NCI-H1436 (cell line): Measurements from ENCODE around the gene KLHDC7B.

ENCODE experiments used
- DNase-seq: peaks from one replicate; lab custom pipeline; 2025; lab: John Stamatoyannopoulos, UW

KLHDC7B gene

GRCh38 chr22:50595189-50595588 is 49.5 kb downstream of the KLHDC7B start:
- DNase-seq: no peak

- no peak for DNase-seq
These were observed 51.4 kb downstream of the KLHDC7B start for GRCh38 chr22:50597097-50597496.

- peak; percentile 16 for DNase-seq
These were observed 54.2 kb downstream of the KLHDC7B start for GRCh38 chr22:50599816-50600455.

- peak; percentile 49 for DNase-seq
These were observed 54.8 kb downstream of the KLHDC7B start, which contains the start of gene MAPK8IP2 for GRCh38 chr22:50600538-50600937. TSS of gene MAPK8IP2 (plus strand) at chr22:50600793. CDS start at chr22:50600819, 26 bp downstream.
